22Rv1 (cell line): Measurements from ENCODE around the gene ULK4.

Experiments used
- CTCF ChIP-seq: fragments of 450-650 bp; IDR thresholded peaks from 2 replicates; pipeline ENCODE4 v1.5.1; 2017; ENCODE audit warnings: mild to moderate bottlenecking
- ZFX ChIP-seq: fragments of 450-650 bp; IDR thresholded peaks from 2 replicates; pipeline ENCODE4 v1.6.1; 2017; ENCODE audit warnings: antibody characterized with exemption, borderline replicate concordance

GRCh38 chr3:41863024-41863423 lies 98.9 kb downstream of the ULK4 start:
- TF ChIP-seq CTCF (peak; percentile 23), ZFX (no peak)
